A549 (cell line): ENCODE results near the gene KLHL35.

Source experiments
- CEBPB ChIP-seq, 2 experiments: fragments of >200 bp in 1 of 2; sonication (Bioruptor Twin) in 1 of 2; formaldehyde crosslinking in 1 of 2; IDR thresholded peaks; 2 replicates each; pipeline ENCODE4 v1.6.1; 2012 to 2016
- CTCF ChIP-seq: fragments of >200 bp; sonication (Bioruptor Twin); formaldehyde crosslinking; IDR thresholded peaks from 3 replicates; pipeline ENCODE4 v1.5.1; 2016
- ESRRA ChIP-seq: fragments of 150-350 bp; IDR thresholded peaks from 2 replicates; pipeline ENCODE4 v1.6.1; 2014; ENCODE audit warnings: mild to moderate bottlenecking, low read length, borderline replicate concordance
- MAZ ChIP-seq: fragments of 150-350 bp; IDR thresholded peaks from 2 replicates; pipeline ENCODE4 v1.6.1; 2014; ENCODE audit warnings: antibody characterized with exemption, low read depth, low read length, borderline replicate concordance
- POLR2A ChIP-seq: IDR thresholded peaks from 2 replicates; pipeline ENCODE4 v1.6.1; 2012; ENCODE audit warnings: mild to moderate bottlenecking, low read length
- RCOR1 ChIP-seq: fragments of 150-350 bp; IDR thresholded peaks from 2 replicates; pipeline ENCODE4 v1.6.1; 2014; ENCODE audit warnings: antibody characterized with exemption, low read length, low read depth
- RFX5 ChIP-seq: fragments of 450-650 bp; IDR thresholded peaks from 2 replicates; pipeline ENCODE4 v1.7.1; 2014; ENCODE audit warnings: antibody characterized with exemption, mild to moderate bottlenecking, moderate library complexity
- SREBF2 ChIP-seq: fragments of 450-650 bp; IDR thresholded peaks from 2 replicates; pipeline ENCODE4 v1.6.1; 2014; ENCODE audit warnings: mild to moderate bottlenecking, moderate library complexity
- TP53 ChIP-seq: fragments of 250-450 bp; sonication (Bioruptor Pico); IDR thresholded peaks from 2 replicates; pipeline ENCODE4 v1.5.0; 2021; ENCODE audit warnings: mild to moderate bottlenecking, moderate library complexity
- TF ChIP-seq, protein P1 (sequence below): fragments of 200-600 bp; sonication (generic); IDR thresholded peaks from 2 replicates; pipeline ENCODE4 v1.6.1; 2016; ENCODE audit warnings: antibody characterized with exemption, mild to moderate bottlenecking, moderate library complexity
- TF ChIP-seq, protein P2 (sequence below): fragments of 450-650 bp; IDR thresholded peaks from 2 replicates; pipeline ENCODE4 v1.6.1; 2014; ENCODE audit warnings: antibody characterized with exemption
- TF ChIP-seq, protein P3 (sequence below): IDR thresholded peaks from 2 replicates; pipeline ENCODE4 v1.6.1; 2012

- no peak for TF ChIP-seq MAZ
- TF ChIP-seq TP53 = no peak
- TF ChIP-seq POLR2A = no peak
- peak; percentile 49 for TF ChIP-seq CTCF
- TF ChIP-seq, protein P1, sequence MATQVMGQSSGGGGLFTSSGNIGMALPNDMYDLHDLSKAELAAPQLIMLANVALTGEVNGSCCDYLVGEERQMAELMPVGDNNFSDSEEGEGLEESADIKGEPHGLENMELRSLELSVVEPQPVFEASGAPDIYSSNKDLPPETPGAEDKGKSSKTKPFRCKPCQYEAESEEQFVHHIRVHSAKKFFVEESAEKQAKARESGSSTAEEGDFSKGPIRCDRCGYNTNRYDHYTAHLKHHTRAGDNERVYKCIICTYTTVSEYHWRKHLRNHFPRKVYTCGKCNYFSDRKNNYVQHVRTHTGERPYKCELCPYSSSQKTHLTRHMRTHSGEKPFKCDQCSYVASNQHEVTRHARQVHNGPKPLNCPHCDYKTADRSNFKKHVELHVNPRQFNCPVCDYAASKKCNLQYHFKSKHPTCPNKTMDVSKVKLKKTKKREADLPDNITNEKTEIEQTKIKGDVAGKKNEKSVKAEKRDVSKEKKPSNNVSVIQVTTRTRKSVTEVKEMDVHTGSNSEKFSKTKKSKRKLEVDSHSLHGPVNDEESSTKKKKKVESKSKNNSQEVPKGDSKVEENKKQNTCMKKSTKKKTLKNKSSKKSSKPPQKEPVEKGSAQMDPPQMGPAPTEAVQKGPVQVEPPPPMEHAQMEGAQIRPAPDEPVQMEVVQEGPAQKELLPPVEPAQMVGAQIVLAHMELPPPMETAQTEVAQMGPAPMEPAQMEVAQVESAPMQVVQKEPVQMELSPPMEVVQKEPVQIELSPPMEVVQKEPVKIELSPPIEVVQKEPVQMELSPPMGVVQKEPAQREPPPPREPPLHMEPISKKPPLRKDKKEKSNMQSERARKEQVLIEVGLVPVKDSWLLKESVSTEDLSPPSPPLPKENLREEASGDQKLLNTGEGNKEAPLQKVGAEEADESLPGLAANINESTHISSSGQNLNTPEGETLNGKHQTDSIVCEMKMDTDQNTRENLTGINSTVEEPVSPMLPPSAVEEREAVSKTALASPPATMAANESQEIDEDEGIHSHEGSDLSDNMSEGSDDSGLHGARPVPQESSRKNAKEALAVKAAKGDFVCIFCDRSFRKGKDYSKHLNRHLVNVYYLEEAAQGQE = no peak
- TF ChIP-seq, protein P2, sequence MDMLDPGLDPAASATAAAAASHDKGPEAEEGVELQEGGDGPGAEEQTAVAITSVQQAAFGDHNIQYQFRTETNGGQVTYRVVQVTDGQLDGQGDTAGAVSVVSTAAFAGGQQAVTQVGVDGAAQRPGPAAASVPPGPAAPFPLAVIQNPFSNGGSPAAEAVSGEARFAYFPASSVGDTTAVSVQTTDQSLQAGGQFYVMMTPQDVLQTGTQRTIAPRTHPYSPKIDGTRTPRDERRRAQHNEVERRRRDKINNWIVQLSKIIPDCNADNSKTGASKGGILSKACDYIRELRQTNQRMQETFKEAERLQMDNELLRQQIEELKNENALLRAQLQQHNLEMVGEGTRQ = no peak
- no peak for TF ChIP-seq RCOR1
- no peak for TF ChIP-seq SREBF2
- TF ChIP-seq, protein P3, sequence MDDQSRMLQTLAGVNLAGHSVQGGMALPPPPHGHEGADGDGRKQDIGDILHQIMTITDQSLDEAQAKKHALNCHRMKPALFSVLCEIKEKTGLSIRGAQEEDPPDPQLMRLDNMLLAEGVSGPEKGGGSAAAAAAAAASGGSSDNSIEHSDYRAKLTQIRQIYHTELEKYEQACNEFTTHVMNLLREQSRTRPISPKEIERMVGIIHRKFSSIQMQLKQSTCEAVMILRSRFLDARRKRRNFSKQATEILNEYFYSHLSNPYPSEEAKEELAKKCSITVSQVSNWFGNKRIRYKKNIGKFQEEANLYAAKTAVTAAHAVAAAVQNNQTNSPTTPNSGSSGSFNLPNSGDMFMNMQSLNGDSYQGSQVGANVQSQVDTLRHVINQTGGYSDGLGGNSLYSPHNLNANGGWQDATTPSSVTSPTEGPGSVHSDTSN = no peak
- TF ChIP-seq CEBPB (IDR thresholded peaks at IDR 0.05) = no peak
- no peak for TF ChIP-seq RFX5
- TF ChIP-seq ESRRA = no peak
Measured at GRCh38 chr11:75425422-75425821, 7.6 kb downstream of the KLHL35 start.
